22Rv1 (cell line): ENCODE measurements around the gene TCEAL1.

Experiments used
- ZFX ChIP-seq: fragments of 450-650 bp; IDR thresholded peaks from 2 replicates; pipeline ENCODE4 v1.6.1; 2017; ENCODE audit warnings: antibody characterized with exemption, borderline replicate concordance
- TF ChIP-seq, protein P1 (sequence below): fragments of 450-650 bp; IDR thresholded peaks from 2 replicates; pipeline ENCODE4 v1.5.1; 2017; ENCODE audit warnings: mild to moderate bottlenecking

- TF ChIP-seq, protein P1, sequence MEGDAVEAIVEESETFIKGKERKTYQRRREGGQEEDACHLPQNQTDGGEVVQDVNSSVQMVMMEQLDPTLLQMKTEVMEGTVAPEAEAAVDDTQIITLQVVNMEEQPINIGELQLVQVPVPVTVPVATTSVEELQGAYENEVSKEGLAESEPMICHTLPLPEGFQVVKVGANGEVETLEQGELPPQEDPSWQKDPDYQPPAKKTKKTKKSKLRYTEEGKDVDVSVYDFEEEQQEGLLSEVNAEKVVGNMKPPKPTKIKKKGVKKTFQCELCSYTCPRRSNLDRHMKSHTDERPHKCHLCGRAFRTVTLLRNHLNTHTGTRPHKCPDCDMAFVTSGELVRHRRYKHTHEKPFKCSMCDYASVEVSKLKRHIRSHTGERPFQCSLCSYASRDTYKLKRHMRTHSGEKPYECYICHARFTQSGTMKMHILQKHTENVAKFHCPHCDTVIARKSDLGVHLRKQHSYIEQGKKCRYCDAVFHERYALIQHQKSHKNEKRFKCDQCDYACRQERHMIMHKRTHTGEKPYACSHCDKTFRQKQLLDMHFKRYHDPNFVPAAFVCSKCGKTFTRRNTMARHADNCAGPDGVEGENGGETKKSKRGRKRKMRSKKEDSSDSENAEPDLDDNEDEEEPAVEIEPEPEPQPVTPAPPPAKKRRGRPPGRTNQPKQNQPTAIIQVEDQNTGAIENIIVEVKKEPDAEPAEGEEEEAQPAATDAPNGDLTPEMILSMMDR: no peak
- no peak for TF ChIP-seq ZFX
Measured at GRCh38 chrX:103666202-103667107, 37.7 kb downstream of the TCEAL1 start.
